Measurements from ENCODE around the gene CATSPERB. TPM values are rescaled to one million over a fixed set of nuclear protein-coding genes. Genes with fewer than 3 reads are reported as not detected.

The CATSPERB gene
- total and polyA plus RNA-seq, 2 donors (not counting 3 experiments of a cell fraction or from before 2014, with no cell fraction given): not detected

DNA sequence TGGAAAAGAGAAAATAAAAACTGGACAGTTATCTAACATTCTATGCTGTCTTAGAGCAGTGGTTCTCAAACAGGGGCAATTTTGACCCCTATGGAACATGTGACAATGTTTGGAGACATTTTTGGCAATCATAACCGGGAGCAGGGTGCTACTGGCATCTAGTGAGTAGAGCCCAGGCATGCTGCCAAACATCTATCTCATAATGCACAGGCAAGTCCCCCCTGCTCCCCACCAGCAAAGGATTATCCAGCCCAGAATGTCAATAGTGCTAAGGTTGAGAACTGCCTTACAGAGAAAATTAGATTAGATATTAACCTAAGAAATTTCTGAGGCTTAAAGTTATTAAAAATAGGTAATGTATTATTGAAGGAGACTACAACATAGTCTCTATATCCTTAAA lies 22.9 kb upstream of the CATSPERB start:
- Histone ChIP-seq H3K4me1 (ENCODE audit: control insufficient read depth, extremely low read depth, insufficient read depth, low read length) (no peaks in the 10 kb centered on the region), H3K27ac (ENCODE audit: insufficient read depth, low read depth, low read length) (no peak overlapping the region), H3K9me3 (replicated peaks; ENCODE audit: control insufficient read depth, insufficient read depth, low read length) (no peaks in the 10 kb centered on the region), H3K9me1 (replicated peaks; ENCODE audit: control insufficient read depth, extremely low read depth, insufficient read depth, low read length) (no peaks in the 10 kb centered on the region), H3K4me3 (replicated peaks in 1 of 3; ENCODE audit: insufficient read depth in 1 of 3, low read depth in 1 of 3, low read length in 3 of 3) (no peak overlapping the region), H3K4me2 (ENCODE audit: insufficient read depth, low read length) (no peak overlapping the region), H4K20me1 (replicated peaks; ENCODE audit: control insufficient read depth, extremely low read depth, insufficient read depth, low read length) (no peaks in the 10 kb centered on the region), H3K9ac (replicated peaks; ENCODE audit: extremely low read depth, insufficient read depth, low read length) (no peak overlapping the region), H2AFZ (ENCODE audit: low read depth, low read length) (no peak overlapping the region), H3K27me3 (ENCODE audit: control insufficient read depth in 2 of 2, insufficient read depth in 2 of 2, low read length in 2 of 2) (peaks cover 2 to 7% of the 10 kb centered on the region in 2 experiments), H3K36me3 (ENCODE audit: control insufficient read depth in 2 of 2, extremely low read depth in 1 of 2, insufficient read depth in 2 of 2, low read length in 2 of 2) (no peaks in the 10 kb centered on the region), H3K79me2 (ENCODE audit: control insufficient read depth, insufficient read depth, low read length) (no peaks in the 10 kb centered on the region)
- BruUV-seq (replicated peaks): no TSS peak
- dilution Hi-C loops (cut with MboI; ENCODE audit: extremely low pct_ligation_motif_present, low sequenced_read_pairs) (no loop called here), intact Hi-C loops (cut with micrococcal nuclease) (no loop called here)
- TF ChIP-seq, protein P1, sequence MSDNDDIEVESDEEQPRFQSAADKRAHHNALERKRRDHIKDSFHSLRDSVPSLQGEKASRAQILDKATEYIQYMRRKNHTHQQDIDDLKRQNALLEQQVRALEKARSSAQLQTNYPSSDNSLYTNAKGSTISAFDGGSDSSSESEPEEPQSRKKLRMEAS (IDR thresholded peaks at IDR 0.05; ENCODE audit: insufficient read depth, insufficient read length): no peak
- TF ChIP-seq POLR2AphosphoS5 (IDR thresholded peaks at IDR 0.05; ENCODE audit: insufficient read depth, low read depth, low read length): no peak
- TF ChIP-seq GATA2 (IDR thresholded peaks at IDR 0.05; ENCODE audit: insufficient read depth, insufficient read length, low read depth, low read length): no peak
- TF ChIP-seq POLR2A (IDR thresholded peaks at IDR 0.05; ENCODE audit: low read depth, low read length): no peak
- no peak for TF ChIP-seq JUN (IDR thresholded peaks at IDR 0.05; ENCODE audit: borderline replicate concordance, insufficient read depth, insufficient read length, low read depth)
- TF ChIP-seq FOS (IDR thresholded peaks at IDR 0.05; ENCODE audit: borderline replicate concordance, insufficient read depth, low read length): no peak
- no peak for TF ChIP-seq MYC (IDR thresholded peaks at IDR 0.05; ENCODE audit: low read depth, low read length)
- TF ChIP-seq, protein P2, sequence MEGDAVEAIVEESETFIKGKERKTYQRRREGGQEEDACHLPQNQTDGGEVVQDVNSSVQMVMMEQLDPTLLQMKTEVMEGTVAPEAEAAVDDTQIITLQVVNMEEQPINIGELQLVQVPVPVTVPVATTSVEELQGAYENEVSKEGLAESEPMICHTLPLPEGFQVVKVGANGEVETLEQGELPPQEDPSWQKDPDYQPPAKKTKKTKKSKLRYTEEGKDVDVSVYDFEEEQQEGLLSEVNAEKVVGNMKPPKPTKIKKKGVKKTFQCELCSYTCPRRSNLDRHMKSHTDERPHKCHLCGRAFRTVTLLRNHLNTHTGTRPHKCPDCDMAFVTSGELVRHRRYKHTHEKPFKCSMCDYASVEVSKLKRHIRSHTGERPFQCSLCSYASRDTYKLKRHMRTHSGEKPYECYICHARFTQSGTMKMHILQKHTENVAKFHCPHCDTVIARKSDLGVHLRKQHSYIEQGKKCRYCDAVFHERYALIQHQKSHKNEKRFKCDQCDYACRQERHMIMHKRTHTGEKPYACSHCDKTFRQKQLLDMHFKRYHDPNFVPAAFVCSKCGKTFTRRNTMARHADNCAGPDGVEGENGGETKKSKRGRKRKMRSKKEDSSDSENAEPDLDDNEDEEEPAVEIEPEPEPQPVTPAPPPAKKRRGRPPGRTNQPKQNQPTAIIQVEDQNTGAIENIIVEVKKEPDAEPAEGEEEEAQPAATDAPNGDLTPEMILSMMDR (IDR thresholded peaks at IDR 0.05; ENCODE audit: extremely low read depth in 1 of 2, insufficient read depth in 1 of 2, low read depth in 1 of 2, low read length in 2 of 2): no peak
- ChIA-PET CTCF (no interaction called here), POLR2A (no interaction called here)
- FAIRE-seq (no peak), DNase-seq (ENCODE audit: low read depth, low spot score) (no peak)

All from endothelial cell of umbilical vein (primary cell).